Epithelial cell of proximal tubule (primary cell): ENCODE results near the gene NFIC. TPM values are rescaled to one million over a fixed set of nuclear protein-coding genes. Genes with fewer than 3 reads are reported as not detected.

Experiments used
- DNase-seq: peaks from one replicate; pipeline ENCODE4 v3.0.0-alpha.2; 2011; ENCODE audit warnings: low read depth
- H3K4me3 ChIP-seq: 2 replicates; pipeline ENCODE4 v1.5.1; 2011; ENCODE audit warnings: low read depth, mild to moderate bottlenecking, low read length
- CTCF ChIP-seq: conservative IDR thresholded peaks from 2 replicates; pipeline ENCODE4 v1.5.1; 2012; ENCODE audit warnings: low read depth, mild to moderate bottlenecking, low read length
- total RNA-seq: library from RNA; depleted of rRNA; stranded (reverse); fragments of >200 nt; gene quantifications from 2 replicates; pipeline ENCODE4 v1.2.3, GENCODE V29; 2015

NFIC gene
- total RNA-seq, 1 donor from 2014 or later, result 16.8 TPM

- no peak overlapping the region for H3K4me3 ChIP-seq
- DNase-seq, result no peak
- no peak for TF ChIP-seq CTCF
Observed at GRCh38 chr19:3404324-3405260, 38.2 kb downstream of the NFIC start.

GRCh38 chr19:3405261-3405653 lies 38.9 kb downstream of the NFIC start:
- H3K4me3 ChIP-seq, result no peak overlapping the region
- no peak for DNase-seq
- TF ChIP-seq CTCF, result no peak

- TF ChIP-seq CTCF, result no peak
- no peak for DNase-seq
- no peak overlapping the region for H3K4me3 ChIP-seq
Observed at GRCh38 chr19:3406571-3407111, 40.3 kb downstream of the NFIC start.

- no peak for DNase-seq
- H3K4me3 ChIP-seq, result no peak overlapping the region
- TF ChIP-seq CTCF, result no peak
Observed at GRCh38 chr19:3407556-3408516, 41.5 kb downstream of the NFIC start.

- no peak for TF ChIP-seq CTCF
- no peak for DNase-seq
Observed at GRCh38 chr19:3408996-3409345, 42.6 kb downstream of the NFIC start.

GRCh38 chr19:3409346-3410064 lies 43.1 kb downstream of the NFIC start:
- no peak for DNase-seq
- TF ChIP-seq CTCF, result no peak
- H3K4me3 ChIP-seq, result no peak overlapping the region

More at GRCh38 chr19:3408996-3409345, 42.6 kb downstream of the NFIC start:
- no peak overlapping the region for H3K4me3 ChIP-seq
